Naive B cell (primary cell): ENCODE measurements around the gene ADAMTS18. TPM values are rescaled to one million over a fixed set of nuclear protein-coding genes. Genes with fewer than 3 reads are reported as not detected.

Experiments
- ATAC-seq, 2 donors: fragments of 150-1000 bp; cut with Tn5 transposase; 2 replicates each; pipeline ENCODE4 v1.10.0; 2021; ENCODE audit warnings: low read depth in 2 of 2, mild to moderate bottlenecking in 2 of 2, moderate library complexity in 2 of 2
- DNase-seq: peaks from one replicate; pipeline ENCODE4 v3.0.0; 2022
- H3K27ac Mint-ChIP-seq, 6 donors: one replicate each; pipeline ENCODE4 v1.8.0; 2020 to 2022; ENCODE audit warnings: mild to moderate bottlenecking in 6 of 6, mixed read lengths in 6 of 6, moderate library complexity in 5 of 6, inconsistent platforms in 2 of 6
- H3K27me3 Mint-ChIP-seq, 3 donors: one replicate each; pipeline ENCODE4 v1.8.0; 2021 to 2022; ENCODE audit warnings: mixed read lengths in 3 of 3, mild to moderate bottlenecking in 1 of 3
- H3K36me3 Mint-ChIP-seq, 2 donors: one replicate each; pipeline ENCODE4 v1.8.0; 2020 to 2022; ENCODE audit warnings: mixed read lengths in 2 of 2, inconsistent platforms in 1 of 2, mild to moderate bottlenecking in 1 of 2
- H3K4me1 Mint-ChIP-seq, 3 donors: one replicate each; pipeline ENCODE4 v1.8.0; 2020 to 2022; ENCODE audit warnings: mixed read lengths in 3 of 3, inconsistent platforms in 1 of 3, mild to moderate bottlenecking in 1 of 3, moderate library complexity in 1 of 3
- H3K4me3 Mint-ChIP-seq, 8 donors: one replicate each; pipeline ENCODE4 v1.8.0; 2020 to 2022; ENCODE audit warnings: mild to moderate bottlenecking in 8 of 8, mixed read lengths in 8 of 8, moderate library complexity in 8 of 8, inconsistent platforms in 2 of 8
- H3K9me3 Mint-ChIP-seq, 7 donors: one replicate each; pipeline ENCODE4 v1.8.0; 2020 to 2022; ENCODE audit warnings: mixed read lengths in 7 of 7, mild to moderate bottlenecking in 5 of 7, inconsistent platforms in 2 of 7, moderate library complexity in 1 of 7
- polyA plus RNA-seq, 6 donors: library from polyadenylated mRNA; unstranded; fragments of 300-500 nt; fragmentation: Illumina TruSeq; gene quantifications; one replicate each; pipeline ENCODE4 v1.2.3, GENCODE V29; 2021; ENCODE audit warnings: low read depth in 6 of 6

The ADAMTS18 gene
- polyA plus RNA-seq, 6 donors from 2014 or later, result not detected

- H3K4me1 Mint-ChIP-seq, result no peaks in the 10 kb centered on the region
- no peaks in the 10 kb centered on the region for H3K36me3 Mint-ChIP-seq
- H3K9me3 Mint-ChIP-seq, result peaks cover 0 to 9% (median 2%) of the 10 kb centered on the region in 7 donors
- ATAC-seq, result no peak
- peaks cover 52 to 58% (median 54%) of the 10 kb centered on the region in 3 donors for H3K27me3 Mint-ChIP-seq
- no peak overlapping the region for H3K27ac Mint-ChIP-seq
- H3K4me3 Mint-ChIP-seq, result no peak overlapping the region
- DNase-seq, result no peak
Measured at GRCh38 chr16:77402118-77402517, 32.7 kb downstream of the ADAMTS18 start.

- Mint-ChIP-seq H3K4me1 (no peaks in the 10 kb centered on the region), H3K27me3 (peaks cover 52 to 63% (median 56%) of the 10 kb centered on the region in 3 donors), H3K27ac (no peak overlapping the region), H3K4me3 (no peak overlapping the region), H3K9me3 (peaks cover 0 to 3% (median 0%) of the 10 kb centered on the region in 7 donors), H3K36me3 (no peaks in the 10 kb centered on the region)
- no peak for DNase-seq
- ATAC-seq, result no peak
Measured at GRCh38 chr16:77399546-77399945, 35.3 kb downstream of the ADAMTS18 start.

GRCh38 chr16:77399066-77399465 is 35.8 kb downstream of the ADAMTS18 start:
- H3K27me3 Mint-ChIP-seq, result peaks cover 52 to 59% (median 58%) of the 10 kb centered on the region in 3 donors
- H3K9me3 Mint-ChIP-seq, result peaks cover 0 to 3% (median 0%) of the 10 kb centered on the region in 7 donors

GRCh38 chr16:77398495-77398894 is 36.3 kb downstream of the ADAMTS18 start:
- DNase-seq (no peak), ATAC-seq (no peak)
- Mint-ChIP-seq H3K4me1 (no peaks in the 10 kb centered on the region), H3K27me3 (peaks cover 48 to 55% (median 52%) of the 10 kb centered on the region in 3 donors), H3K27ac (no peak overlapping the region), H3K4me3 (no peak overlapping the region), H3K36me3 (no peaks in the 10 kb centered on the region), H3K9me3 (peaks cover 0 to 3% (median 0%) of the 10 kb centered on the region in 7 donors)

More at GRCh38 chr16:77399066-77399465, 35.8 kb downstream of the ADAMTS18 start:
- no peak for ATAC-seq
- H3K4me1 Mint-ChIP-seq, result no peaks in the 10 kb centered on the region
- no peaks in the 10 kb centered on the region for H3K36me3 Mint-ChIP-seq
- H3K4me3 Mint-ChIP-seq, result no peak overlapping the region
- H3K27ac Mint-ChIP-seq, result no peak overlapping the region
- no peak for DNase-seq

- Mint-ChIP-seq H3K4me1 (no peaks in the 10 kb centered on the region), H3K36me3 (no peaks in the 10 kb centered on the region), H3K27me3 (peaks cover 45 to 54% (median 51%) of the 10 kb centered on the region in 3 donors), H3K4me3 (no peak overlapping the region), H3K9me3 (peaks cover 0 to 7% (median 0%) of the 10 kb centered on the region in 7 donors), H3K27ac (no peak overlapping the region)
- DNase-seq (no peak), ATAC-seq (no peak)
Measured at GRCh38 chr16:77396461-77396860, 38.4 kb downstream of the ADAMTS18 start.

GRCh38 chr16:77394699-77395098 is 40.1 kb downstream of the ADAMTS18 start:
- no peaks in the 10 kb centered on the region for H3K36me3 Mint-ChIP-seq
- H3K9me3 Mint-ChIP-seq, result peaks cover 0 to 7% (median 0%) of the 10 kb centered on the region in 7 donors
- no peak overlapping the region for H3K27ac Mint-ChIP-seq
- no peak for DNase-seq
- H3K4me3 Mint-ChIP-seq, result no peak overlapping the region
- no peak for ATAC-seq
- H3K27me3 Mint-ChIP-seq, result peaks cover 35 to 46% (median 46%) of the 10 kb centered on the region in 3 donors
- H3K4me1 Mint-ChIP-seq, result no peaks in the 10 kb centered on the region

GRCh38 chr16:77393955-77394354 is 40.9 kb downstream of the ADAMTS18 start:
- no peak for ATAC-seq
- Mint-ChIP-seq H3K27ac (no peak overlapping the region), H3K9me3 (peaks cover 0 to 7% (median 0%) of the 10 kb centered on the region in 7 donors), H3K4me1 (no peaks in the 10 kb centered on the region), H3K36me3 (no peaks in the 10 kb centered on the region), H3K4me3 (no peak overlapping the region), H3K27me3 (peaks cover 28 to 51% (median 45%) of the 10 kb centered on the region in 3 donors)
- DNase-seq, result no peak

- H3K4me1 Mint-ChIP-seq, result no peaks in the 10 kb centered on the region
- no peak for ATAC-seq
- H3K27me3 Mint-ChIP-seq, result peaks cover 23 to 53% (median 37%) of the 10 kb centered on the region in 3 donors
- DNase-seq, result no peak
- peaks cover 0 to 11% (median 0%) of the 10 kb centered on the region in 7 donors for H3K9me3 Mint-ChIP-seq
- H3K27ac Mint-ChIP-seq, result no peak overlapping the region
- H3K36me3 Mint-ChIP-seq, result no peaks in the 10 kb centered on the region
- no peak overlapping the region for H3K4me3 Mint-ChIP-seq
Measured at GRCh38 chr16:77387815-77388209, 47.0 kb downstream of the ADAMTS18 start.

GRCh38 chr16:77386831-77387814 is 47.7 kb downstream of the ADAMTS18 start:
- peaks cover 0 to 5% (median 0%) of the 10 kb centered on the region in 7 donors for H3K9me3 Mint-ChIP-seq
- H3K27me3 Mint-ChIP-seq, result peaks cover 24 to 47% (median 33%) of the 10 kb centered on the region in 3 donors
- no peak overlapping the region for H3K4me3 Mint-ChIP-seq
- no peaks in the 10 kb centered on the region for H3K4me1 Mint-ChIP-seq
- H3K27ac Mint-ChIP-seq, result no peak overlapping the region
- DNase-seq (no peak), ATAC-seq (no peak)
- H3K36me3 Mint-ChIP-seq, result no peaks in the 10 kb centered on the region

- Mint-ChIP-seq H3K4me3 (no peak overlapping the region), H3K27me3 (peaks cover 24 to 39% (median 30%) of the 10 kb centered on the region in 3 donors), H3K4me1 (no peaks in the 10 kb centered on the region), H3K36me3 (no peaks in the 10 kb centered on the region), H3K9me3 (peaks cover 0 to 5% (median 0%) of the 10 kb centered on the region in 7 donors), H3K27ac (no peak overlapping the region)
- no peak for DNase-seq
- ATAC-seq, result no peak
Measured at GRCh38 chr16:77385481-77385880, 49.4 kb downstream of the ADAMTS18 start.

GRCh38 chr16:77383606-77384187 is 51.1 kb downstream of the ADAMTS18 start:
- ATAC-seq (no peak), DNase-seq (no peak)
- Mint-ChIP-seq H3K9me3 (peaks cover 0 to 5% (median 0%) of the 10 kb centered on the region in 7 donors), H3K27ac (no peak overlapping the region), H3K4me1 (no peaks in the 10 kb centered on the region), H3K27me3 (peaks cover 18 to 34% (median 21%) of the 10 kb centered on the region in 3 donors), H3K36me3 (no peaks in the 10 kb centered on the region), H3K4me3 (no peak overlapping the region)

- DNase-seq (no peak), ATAC-seq (no peak)
- peaks cover 0 to 4% of the 10 kb centered on the region in 2 donors for H3K36me3 Mint-ChIP-seq
- H3K27me3 Mint-ChIP-seq, result peaks cover 12 to 18% (median 15%) of the 10 kb centered on the region in 3 donors
- no peak overlapping the region for H3K4me3 Mint-ChIP-seq
- no peaks in the 10 kb centered on the region for H3K4me1 Mint-ChIP-seq
- H3K9me3 Mint-ChIP-seq, result peaks cover 0 to 8% (median 4%) of the 10 kb centered on the region in 7 donors
- H3K27ac Mint-ChIP-seq, result no peak overlapping the region
Measured at GRCh38 chr16:77376358-77376757, 58.5 kb downstream of the ADAMTS18 start.

- DNase-seq (no peak), ATAC-seq (no peak)
- peaks cover 0 to 12% (median 4%) of the 10 kb centered on the region in 7 donors for H3K9me3 Mint-ChIP-seq
- no peak overlapping the region for H3K27ac Mint-ChIP-seq
- H3K4me3 Mint-ChIP-seq, result no peak overlapping the region
- peaks cover 0 to 4% of the 10 kb centered on the region in 2 donors for H3K36me3 Mint-ChIP-seq
- H3K4me1 Mint-ChIP-seq, result no peaks in the 10 kb centered on the region
- H3K27me3 Mint-ChIP-seq, result peaks cover 15 to 25% (median 21%) of the 10 kb centered on the region in 3 donors
Measured at GRCh38 chr16:77375396-77375795, 59.4 kb downstream of the ADAMTS18 start.
